ENCODE results near the gene DAB2IP.

The DAB2IP gene

DNA sequence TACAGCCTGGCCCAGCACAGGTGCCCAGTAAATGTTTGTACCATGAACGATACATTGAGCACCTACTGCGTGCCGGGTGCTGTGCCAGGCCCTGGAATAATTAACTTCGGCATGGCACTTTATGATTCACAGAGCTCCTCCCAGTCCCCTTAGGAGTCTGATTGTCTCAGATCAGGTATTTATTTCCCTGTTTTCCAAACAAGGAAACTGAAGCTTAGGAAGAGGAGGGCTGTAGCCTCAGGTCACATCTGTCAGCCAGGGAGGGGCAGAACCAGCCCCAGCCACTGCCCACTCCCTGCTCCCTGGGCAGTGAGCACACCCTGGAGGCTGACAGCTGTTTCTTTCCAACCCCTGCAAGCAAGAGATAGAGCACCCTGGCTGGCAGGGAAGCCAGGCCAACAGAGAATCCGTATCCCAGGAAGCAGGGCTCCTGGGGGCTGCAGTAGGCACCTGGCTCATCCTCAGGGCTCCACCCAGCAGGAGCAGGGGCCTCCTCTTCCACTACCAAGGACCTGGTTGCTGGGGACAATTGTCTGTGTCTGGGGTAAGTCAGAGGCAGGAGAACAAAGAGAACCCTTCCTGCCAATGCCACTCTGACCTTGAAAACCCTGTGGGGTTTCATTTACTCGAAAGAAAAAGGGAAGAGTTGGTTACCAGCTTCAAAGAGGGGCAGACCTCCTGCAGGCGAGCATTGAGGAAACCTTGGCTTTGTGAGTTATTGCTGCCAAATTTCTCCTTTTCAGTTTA lies 69.0 kb downstream of the DAB2IP start:
- no peak overlapping the region for H3K4me3 ChIP-seq (ENCODE audit: low read length)
- DNase-seq (ENCODE audit: low read depth) = peak; percentile 94
- TF ChIP-seq, protein P1, sequence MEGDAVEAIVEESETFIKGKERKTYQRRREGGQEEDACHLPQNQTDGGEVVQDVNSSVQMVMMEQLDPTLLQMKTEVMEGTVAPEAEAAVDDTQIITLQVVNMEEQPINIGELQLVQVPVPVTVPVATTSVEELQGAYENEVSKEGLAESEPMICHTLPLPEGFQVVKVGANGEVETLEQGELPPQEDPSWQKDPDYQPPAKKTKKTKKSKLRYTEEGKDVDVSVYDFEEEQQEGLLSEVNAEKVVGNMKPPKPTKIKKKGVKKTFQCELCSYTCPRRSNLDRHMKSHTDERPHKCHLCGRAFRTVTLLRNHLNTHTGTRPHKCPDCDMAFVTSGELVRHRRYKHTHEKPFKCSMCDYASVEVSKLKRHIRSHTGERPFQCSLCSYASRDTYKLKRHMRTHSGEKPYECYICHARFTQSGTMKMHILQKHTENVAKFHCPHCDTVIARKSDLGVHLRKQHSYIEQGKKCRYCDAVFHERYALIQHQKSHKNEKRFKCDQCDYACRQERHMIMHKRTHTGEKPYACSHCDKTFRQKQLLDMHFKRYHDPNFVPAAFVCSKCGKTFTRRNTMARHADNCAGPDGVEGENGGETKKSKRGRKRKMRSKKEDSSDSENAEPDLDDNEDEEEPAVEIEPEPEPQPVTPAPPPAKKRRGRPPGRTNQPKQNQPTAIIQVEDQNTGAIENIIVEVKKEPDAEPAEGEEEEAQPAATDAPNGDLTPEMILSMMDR (IDR thresholded peaks at IDR 0.05; ENCODE audit: insufficient read depth, low read depth, low read length, missing control alignments) = peak; percentile 33

DNA sequence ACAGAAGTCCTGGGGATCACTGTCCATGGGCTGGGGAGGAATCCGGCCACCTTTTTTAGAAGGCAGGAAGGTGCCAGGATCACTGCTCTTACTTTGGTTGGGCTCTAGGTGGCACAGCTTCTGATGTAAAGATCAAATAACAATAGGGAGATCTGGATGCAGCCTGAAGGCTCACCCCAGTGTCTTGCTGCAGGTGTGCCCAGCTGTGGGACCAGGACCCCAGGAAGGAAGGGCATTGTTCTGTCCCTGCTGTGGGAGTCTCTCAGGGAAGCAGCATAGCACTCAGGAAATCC lies 69.6 kb downstream of the DAB2IP start:
- peak; percentile 37 for DNase-seq (ENCODE audit: low read depth)
- no peak overlapping the region for H3K4me3 ChIP-seq (ENCODE audit: low read length)
- TF ChIP-seq, protein P1 (IDR thresholded peaks at IDR 0.05; ENCODE audit: insufficient read depth, low read depth, low read length, missing control alignments) = peak; percentile 51

DNA sequence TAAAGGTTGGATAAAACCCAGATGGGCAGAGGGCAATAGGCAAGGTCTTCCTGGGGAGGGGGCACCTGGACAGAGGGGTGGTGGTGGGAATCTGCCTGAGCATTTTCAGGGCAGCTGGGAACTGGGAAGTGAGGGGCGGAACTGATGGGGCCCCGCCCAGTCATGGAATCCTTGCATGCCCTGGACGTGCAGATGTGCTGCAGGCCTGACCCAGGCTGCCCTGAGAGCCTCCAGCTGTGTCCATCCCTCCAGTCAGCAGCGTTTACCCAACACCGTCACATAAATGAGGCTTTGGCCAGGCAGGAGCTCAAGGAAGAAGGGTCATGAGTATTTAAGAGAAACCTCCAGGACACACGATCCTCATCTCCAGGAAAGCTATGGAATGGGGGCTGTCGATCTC lies 70.3 kb downstream of the DAB2IP start:
- TF ChIP-seq, protein P1 (IDR thresholded peaks at IDR 0.05; ENCODE audit: insufficient read depth, low read depth, low read length, missing control alignments) = no peak
- H3K4me3 ChIP-seq (ENCODE audit: low read length) = no peak overlapping the region
- no peak for DNase-seq (ENCODE audit: low read depth)

DNA sequence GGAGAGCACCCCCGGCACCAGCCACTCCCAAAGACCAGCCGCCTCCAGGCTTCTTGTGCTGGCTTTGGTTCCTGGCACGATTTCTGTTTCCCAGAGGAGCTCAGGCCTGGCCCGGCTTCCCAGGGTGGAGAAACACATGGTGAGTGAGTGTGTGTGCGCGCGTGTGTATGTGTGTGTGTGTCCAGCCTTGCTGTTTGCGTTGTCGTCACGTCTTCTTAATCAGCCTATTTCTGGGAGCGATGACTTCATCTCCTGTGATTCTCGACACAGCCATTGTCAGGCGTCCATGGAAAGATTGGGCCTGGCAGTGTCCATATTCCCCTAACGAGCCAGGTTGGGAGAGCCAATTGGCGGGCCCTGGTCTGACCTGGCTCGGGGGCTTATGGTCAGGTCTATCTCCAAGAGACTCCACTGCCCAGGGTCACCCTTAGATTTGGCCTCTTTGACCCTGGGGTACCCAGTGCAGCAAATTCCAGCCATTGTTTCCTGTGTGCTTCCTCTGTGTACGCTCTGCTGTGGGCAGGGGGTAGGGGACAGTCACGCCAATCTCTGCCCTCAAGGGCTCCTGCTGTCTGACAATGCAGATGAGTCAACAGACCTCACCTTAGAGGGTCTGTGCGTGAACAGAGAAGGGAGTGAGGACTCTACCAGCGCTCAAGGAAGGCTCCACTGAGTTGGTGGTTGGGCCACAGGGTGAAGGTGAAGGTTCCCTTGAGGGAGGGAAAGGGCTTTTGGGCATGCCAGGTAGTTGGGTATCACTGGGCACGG lies 73.8 kb downstream of the DAB2IP start:
- DNase-seq (ENCODE audit: low read depth) = peak; percentile 97
- TF ChIP-seq, protein P1 (IDR thresholded peaks at IDR 0.05; ENCODE audit: insufficient read depth, low read depth, low read length, missing control alignments) = no peak
- H3K4me3 ChIP-seq (ENCODE audit: low read length) = no peak overlapping the region

DNA sequence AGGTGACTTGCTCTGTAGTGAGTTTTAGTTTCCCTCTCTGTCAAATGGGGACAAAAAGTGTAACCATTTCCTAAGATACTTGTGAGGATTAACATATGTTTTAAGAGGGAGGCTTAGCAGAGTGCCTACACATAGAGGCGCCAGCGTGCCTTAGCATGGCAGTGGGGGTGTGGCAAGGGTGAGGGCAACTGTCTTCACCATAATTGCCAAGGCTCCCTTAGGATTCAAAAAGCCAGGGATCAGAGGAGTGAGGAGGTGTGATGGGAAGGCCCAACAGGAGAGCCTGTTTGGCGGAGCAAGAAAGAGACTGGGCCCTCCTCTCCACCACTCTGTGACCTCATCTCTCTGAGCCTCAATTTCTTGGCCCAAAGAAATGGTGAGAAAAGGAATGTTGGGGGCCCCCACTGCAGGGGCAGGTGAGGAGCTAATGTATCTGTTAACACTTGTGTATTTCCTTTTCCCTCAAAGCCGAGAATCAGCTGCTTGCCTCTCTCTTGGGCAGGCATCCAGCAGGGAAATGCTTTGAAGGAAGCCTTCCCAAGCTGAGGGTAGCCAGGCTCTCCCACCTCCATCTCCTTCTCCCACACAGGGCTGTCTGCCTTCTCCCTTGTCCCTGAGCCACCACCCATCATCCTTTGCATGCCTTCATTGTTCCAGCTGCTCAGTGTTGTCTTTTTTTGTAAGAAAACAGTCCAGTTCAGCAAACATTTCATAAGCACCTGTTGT lies 76.0 kb downstream of the DAB2IP start:
- no peak for DNase-seq (ENCODE audit: low read depth)
- TF ChIP-seq, protein P1 (IDR thresholded peaks at IDR 0.05; ENCODE audit: insufficient read depth, low read depth, low read length, missing control alignments) = no peak

DNA sequence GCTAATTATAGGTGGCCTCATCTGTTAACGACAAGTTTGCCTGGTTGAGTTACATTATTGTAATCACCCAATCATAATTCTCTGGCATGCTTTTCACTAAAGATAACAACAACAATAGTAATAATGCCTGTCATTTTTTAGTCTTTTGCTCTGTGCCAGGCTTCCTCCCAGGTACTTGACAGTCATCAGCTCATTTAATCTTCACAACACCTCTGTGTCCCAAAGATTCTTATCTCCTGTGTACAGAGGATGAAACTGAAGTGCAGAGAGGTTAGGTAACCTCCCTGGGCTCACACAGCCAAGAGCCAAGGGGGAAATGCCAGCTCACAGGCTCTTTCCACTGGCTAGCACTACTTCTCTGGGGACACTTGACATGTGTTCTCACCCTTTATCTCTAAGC lies 77.5 kb downstream of the DAB2IP start:
- DNase-seq (ENCODE audit: low read depth) = no peak
- TF ChIP-seq, protein P1 (IDR thresholded peaks at IDR 0.05; ENCODE audit: insufficient read depth, low read depth, low read length, missing control alignments) = no peak
- H3K4me3 ChIP-seq (ENCODE audit: low read length) = no peak overlapping the region

More for the DNA sequence above, 76.0 kb downstream of the DAB2IP start:
- no peak overlapping the region for H3K4me3 ChIP-seq (ENCODE audit: low read length)
